HEK293 (cell line): ENCODE results near the gene LRCH1.

Experiments
- REST ChIP-seq: fragments of 450-650 bp; formaldehyde crosslinking; IDR thresholded peaks from 2 replicates; pipeline ENCODE4 v1.5.1; 2016; ENCODE audit warnings: missing biosample characterization, missing genetic modification characterization
- ZNF623 ChIP-seq: fragments of 450-650 bp; formaldehyde crosslinking; IDR thresholded peaks from 2 replicates; pipeline ENCODE4 v1.5.1; 2016; ENCODE audit warnings: missing biosample characterization, missing genetic modification characterization
- TF ChIP-seq, protein P1 (sequence below): fragments of 450-650 bp; formaldehyde crosslinking; IDR thresholded peaks from 2 replicates; pipeline ENCODE4 v1.5.1; 2016; ENCODE audit warnings: missing biosample characterization, missing genetic modification characterization

DNA sequence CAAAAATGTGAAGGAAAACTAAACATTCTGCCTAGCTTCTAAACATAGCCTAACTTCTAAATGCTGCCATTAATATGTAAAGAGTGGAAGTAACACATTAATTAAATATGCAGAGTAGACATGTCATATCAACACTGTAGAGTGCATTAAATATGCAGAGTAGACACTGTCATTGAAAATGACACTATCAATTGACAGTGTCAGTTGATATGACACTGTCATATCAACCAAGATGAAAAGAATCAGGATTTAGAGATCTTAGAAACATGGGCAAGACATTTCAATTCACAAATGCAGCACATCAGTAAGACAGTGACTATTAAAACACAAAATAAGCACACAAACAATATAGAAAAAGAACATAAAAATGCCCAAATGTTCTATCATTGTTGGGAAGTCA, 218.7 kb downstream of the LRCH1 start:
- TF ChIP-seq, protein P1, sequence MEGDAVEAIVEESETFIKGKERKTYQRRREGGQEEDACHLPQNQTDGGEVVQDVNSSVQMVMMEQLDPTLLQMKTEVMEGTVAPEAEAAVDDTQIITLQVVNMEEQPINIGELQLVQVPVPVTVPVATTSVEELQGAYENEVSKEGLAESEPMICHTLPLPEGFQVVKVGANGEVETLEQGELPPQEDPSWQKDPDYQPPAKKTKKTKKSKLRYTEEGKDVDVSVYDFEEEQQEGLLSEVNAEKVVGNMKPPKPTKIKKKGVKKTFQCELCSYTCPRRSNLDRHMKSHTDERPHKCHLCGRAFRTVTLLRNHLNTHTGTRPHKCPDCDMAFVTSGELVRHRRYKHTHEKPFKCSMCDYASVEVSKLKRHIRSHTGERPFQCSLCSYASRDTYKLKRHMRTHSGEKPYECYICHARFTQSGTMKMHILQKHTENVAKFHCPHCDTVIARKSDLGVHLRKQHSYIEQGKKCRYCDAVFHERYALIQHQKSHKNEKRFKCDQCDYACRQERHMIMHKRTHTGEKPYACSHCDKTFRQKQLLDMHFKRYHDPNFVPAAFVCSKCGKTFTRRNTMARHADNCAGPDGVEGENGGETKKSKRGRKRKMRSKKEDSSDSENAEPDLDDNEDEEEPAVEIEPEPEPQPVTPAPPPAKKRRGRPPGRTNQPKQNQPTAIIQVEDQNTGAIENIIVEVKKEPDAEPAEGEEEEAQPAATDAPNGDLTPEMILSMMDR (tag by site-specific recombination): no peak
- TF ChIP-seq ZNF623 (tag by site-specific recombination) (no peak), REST (tag by site-specific recombination) (no peak)
